Mesendoderm (in vitro differentiated cells): ENCODE measurements around the gene S100A10.

ENCODE experiments used
- DNase-seq: peaks from one replicate; pipeline ENCODE4 v3.0.0; 2013
- H2AK5ac ChIP-seq: 2 replicates; pipeline ENCODE4 v1.6.1; 2013; ENCODE audit warnings: low read length, inconsistent platforms
- H2BK120ac ChIP-seq: 2 replicates; pipeline ENCODE4 v1.6.1; 2013; ENCODE audit warnings: low read depth, mild to moderate bottlenecking, low read length, moderate library complexity, mixed read lengths
- H2BK15ac ChIP-seq: replicated peaks from 2 replicates; pipeline ENCODE4 v1.6.1; 2013; ENCODE audit warnings: low read depth, mild to moderate bottlenecking, moderate library complexity
- H2BK5ac ChIP-seq: 2 replicates; pipeline ENCODE4 v1.6.1; 2013; ENCODE audit warnings: low read length, inconsistent platforms
- H3K18ac ChIP-seq: 2 replicates; pipeline ENCODE4 v1.6.1; 2013; ENCODE audit warnings: mild to moderate bottlenecking, low read length, mixed read lengths
- H3K23ac ChIP-seq: one replicate; pipeline ENCODE4 v1.6.1; 2013; ENCODE audit warnings: low read length
- H3K27ac ChIP-seq: 2 replicates; pipeline ENCODE4 v1.5.1; 2013; ENCODE audit warnings: low read depth, mild to moderate bottlenecking, inconsistent platforms, low read length, moderate library complexity
- H3K27me3 ChIP-seq: 2 replicates; pipeline ENCODE4 v1.6.1; 2013; ENCODE audit warnings: low read length, control low read depth, mild to moderate bottlenecking, inconsistent platforms; ENCODE audit not compliant: insufficient read depth, poor library complexity
- H3K36me3 ChIP-seq: 2 replicates; pipeline ENCODE4 v1.6.1; 2013; ENCODE audit warnings: low read length, inconsistent platforms; ENCODE audit not compliant: control insufficient read depth, insufficient read depth
- H3K4ac ChIP-seq: one replicate; pipeline ENCODE4 v1.6.1; 2013; ENCODE audit warnings: low read depth, mild to moderate bottlenecking, low read length, moderate library complexity
- H3K4me1 ChIP-seq: 2 replicates; pipeline ENCODE4 v1.6.1; 2013; ENCODE audit warnings: low read depth, low read length, inconsistent platforms; ENCODE audit not compliant: control insufficient read depth
- H3K4me2 ChIP-seq: 2 replicates; pipeline ENCODE4 v1.6.1; 2013; ENCODE audit warnings: low read length
- H3K4me3 ChIP-seq: 2 replicates; pipeline ENCODE4 v1.5.1; 2013; ENCODE audit warnings: mild to moderate bottlenecking, low read length
- H3K56ac ChIP-seq: one replicate; pipeline ENCODE4 v1.6.1; 2013; ENCODE audit warnings: low read length
- H3K79me1 ChIP-seq: 2 replicates; pipeline ENCODE4 v1.6.1; 2013; ENCODE audit warnings: low read length, inconsistent platforms
- H3K79me2 ChIP-seq: 2 replicates; pipeline ENCODE4 v1.6.1; 2013; ENCODE audit warnings: mild to moderate bottlenecking, low read length; ENCODE audit not compliant: control insufficient read depth, insufficient read depth
- H3K9ac ChIP-seq: 2 replicates; pipeline ENCODE4 v1.6.1; 2013; ENCODE audit warnings: low read length, inconsistent platforms
- H4K5ac ChIP-seq: one replicate; pipeline ENCODE4 v1.6.1; 2013; ENCODE audit warnings: low read length
- H4K8ac ChIP-seq: one replicate; pipeline ENCODE4 v1.6.1; 2013; ENCODE audit warnings: low read depth, mild to moderate bottlenecking, control low read depth, low read length, moderate library complexity
- WGBS: extraction: QIAGEN DNeasy Blood & Tissue Kit; methylation state at CpG from one replicate; pipeline ENCODE4 v1.1.7; 2013; ENCODE audit warnings: low lambda C conversion rate, missing lambda C conversion rate; ENCODE audit not compliant: insufficient coverage; ENCODE audit errors: extremely low coverage; 5-methylcytosine and 5-hydroxymethylcytosine counted together

The S100A10 gene

GRCh38 chr1:152029144-152029928, 35.7 kb upstream of the S100A10 start:
- Histone ChIP-seq H3K79me1 (peaks cover 6% of the 10 kb centered on the region), H3K27me3 (no peaks in the 10 kb centered on the region), H4K8ac (no peak overlapping the region), H3K27ac (no peak overlapping the region), H3K56ac (no peak overlapping the region), H3K36me3 (peaks cover 12% of the 10 kb centered on the region), H3K9ac (no peak overlapping the region), H2BK120ac (no peak overlapping the region), H3K79me2 (no peaks in the 10 kb centered on the region), H2BK15ac (no peak overlapping the region), H2BK5ac (no peak overlapping the region), H3K4ac (no peak overlapping the region), H3K18ac (no peak overlapping the region), H2AK5ac (no peak overlapping the region), H3K4me2 (no peak overlapping the region), H3K23ac (no peak overlapping the region), H3K4me1 (no peaks in the 10 kb centered on the region), H3K4me3 (no peak overlapping the region), H4K5ac (no peak overlapping the region)
- peak; percentile 16 for DNase-seq
- 100% methylated on average over 2 of the region's 8 CpGs for WGBS

GRCh38 chr1:152026895-152027294, 33.2 kb upstream of the S100A10 start:
- Histone ChIP-seq H3K9ac (no peak overlapping the region), H3K18ac (no peak overlapping the region), H2BK120ac (no peak overlapping the region), H2BK5ac (no peak overlapping the region), H3K27me3 (no peaks in the 10 kb centered on the region), H3K23ac (no peak overlapping the region), H3K79me1 (no peaks in the 10 kb centered on the region), H4K5ac (no peak overlapping the region), H3K27ac (no peak overlapping the region), H4K8ac (no peak overlapping the region), H3K4me3 (no peak overlapping the region), H3K4me1 (no peaks in the 10 kb centered on the region), H2AK5ac (no peak overlapping the region), H3K36me3 (no peaks in the 10 kb centered on the region), H3K4ac (no peak overlapping the region), H3K4me2 (no peak overlapping the region), H3K79me2 (no peaks in the 10 kb centered on the region), H3K56ac (no peak overlapping the region), H2BK15ac (no peak overlapping the region)
- no CpG with 5 or more reads among the region's 3 CpGs for WGBS
- no peak for DNase-seq

GRCh38 chr1:152024223-152024622, 30.6 kb upstream of the S100A10 start:
- Histone ChIP-seq H2BK120ac (no peak overlapping the region), H3K4ac (no peak overlapping the region), H3K79me2 (no peaks in the 10 kb centered on the region), H3K23ac (no peak overlapping the region), H3K36me3 (no peaks in the 10 kb centered on the region), H2BK15ac (no peak overlapping the region), H2AK5ac (no peak overlapping the region), H3K4me1 (no peaks in the 10 kb centered on the region), H4K5ac (no peak overlapping the region), H2BK5ac (no peak overlapping the region), H3K4me3 (no peak overlapping the region), H3K9ac (no peak overlapping the region), H4K8ac (no peak overlapping the region), H3K27me3 (no peaks in the 10 kb centered on the region), H3K27ac (no peak overlapping the region), H3K56ac (no peak overlapping the region), H3K4me2 (no peak overlapping the region), H3K18ac (no peak overlapping the region), H3K79me1 (no peaks in the 10 kb centered on the region)
- WGBS: no CpG with 5 or more reads among the region's 4 CpGs
- no peak for DNase-seq

GRCh38 chr1:152023221-152023620, 29.6 kb upstream of the S100A10 start:
- Histone ChIP-seq H4K5ac (no peak overlapping the region), H3K79me2 (no peaks in the 10 kb centered on the region)
- no CpG with 5 or more reads among the region's 4 CpGs for WGBS

GRCh38 chr1:152022474-152022873, 28.8 kb upstream of the S100A10 start:
- no peak overlapping the region for H4K5ac ChIP-seq
- no peaks in the 10 kb centered on the region for H3K79me1 ChIP-seq
- no peak overlapping the region for H4K8ac ChIP-seq
- H2BK5ac ChIP-seq: no peak overlapping the region
- no CpG with 5 or more reads among the region's 3 CpGs for WGBS
- no peaks in the 10 kb centered on the region for H3K27me3 ChIP-seq
- H2BK120ac ChIP-seq: no peak overlapping the region
- no peak overlapping the region for H3K4me3 ChIP-seq
- no peak overlapping the region for H2BK15ac ChIP-seq
- no peak overlapping the region for H2AK5ac ChIP-seq
- no peak overlapping the region for H3K4me2 ChIP-seq
- H3K4ac ChIP-seq: no peak overlapping the region
- no peaks in the 10 kb centered on the region for H3K36me3 ChIP-seq
- H3K9ac ChIP-seq: no peak overlapping the region
- no peak overlapping the region for H3K23ac ChIP-seq
- no peak overlapping the region for H3K56ac ChIP-seq
- DNase-seq: no peak
- H3K27ac ChIP-seq: no peak overlapping the region
- no peaks in the 10 kb centered on the region for H3K79me2 ChIP-seq
- no peaks in the 10 kb centered on the region for H3K4me1 ChIP-seq
- no peak overlapping the region for H3K18ac ChIP-seq

More at GRCh38 chr1:152023221-152023620, 29.6 kb upstream of the S100A10 start:
- H3K4me3 ChIP-seq: no peak overlapping the region
- no peaks in the 10 kb centered on the region for H3K36me3 ChIP-seq
- H2BK5ac ChIP-seq: no peak overlapping the region
- no peak overlapping the region for H3K9ac ChIP-seq
- H4K8ac ChIP-seq: no peak overlapping the region
- H3K18ac ChIP-seq: no peak overlapping the region
- no peak overlapping the region for H3K56ac ChIP-seq
- no peaks in the 10 kb centered on the region for H3K4me1 ChIP-seq
- no peak for DNase-seq
- H3K27ac ChIP-seq: no peak overlapping the region
- no peak overlapping the region for H3K4ac ChIP-seq
- no peaks in the 10 kb centered on the region for H3K79me1 ChIP-seq
- H3K23ac ChIP-seq: no peak overlapping the region
- no peak overlapping the region for H2BK15ac ChIP-seq
- H3K4me2 ChIP-seq: no peak overlapping the region
- H2BK120ac ChIP-seq: no peak overlapping the region
- no peak overlapping the region for H2AK5ac ChIP-seq
- H3K27me3 ChIP-seq: no peaks in the 10 kb centered on the region

GRCh38 chr1:152021569-152021968, 27.9 kb upstream of the S100A10 start:
- H3K4me2 ChIP-seq: no peak overlapping the region
- no CpG with 5 or more reads among the region's 7 CpGs for WGBS

More at GRCh38 chr1:152021569-152021968, 27.9 kb upstream of the S100A10 start:
- Histone ChIP-seq H3K18ac (no peak overlapping the region), H3K4ac (no peak overlapping the region), H3K4me1 (no peaks in the 10 kb centered on the region), H3K36me3 (no peaks in the 10 kb centered on the region), H3K79me1 (no peaks in the 10 kb centered on the region), H2BK15ac (no peak overlapping the region), H4K5ac (no peak overlapping the region), H2AK5ac (no peak overlapping the region), H3K9ac (no peak overlapping the region), H3K23ac (no peak overlapping the region), H4K8ac (no peak overlapping the region), H3K4me3 (no peak overlapping the region), H2BK120ac (no peak overlapping the region), H3K27me3 (no peaks in the 10 kb centered on the region), H3K79me2 (no peaks in the 10 kb centered on the region), H3K56ac (no peak overlapping the region), H2BK5ac (no peak overlapping the region), H3K27ac (no peak overlapping the region)
- no peak for DNase-seq
